Measurements from ENCODE around the gene FIGNL2.

DNA sequence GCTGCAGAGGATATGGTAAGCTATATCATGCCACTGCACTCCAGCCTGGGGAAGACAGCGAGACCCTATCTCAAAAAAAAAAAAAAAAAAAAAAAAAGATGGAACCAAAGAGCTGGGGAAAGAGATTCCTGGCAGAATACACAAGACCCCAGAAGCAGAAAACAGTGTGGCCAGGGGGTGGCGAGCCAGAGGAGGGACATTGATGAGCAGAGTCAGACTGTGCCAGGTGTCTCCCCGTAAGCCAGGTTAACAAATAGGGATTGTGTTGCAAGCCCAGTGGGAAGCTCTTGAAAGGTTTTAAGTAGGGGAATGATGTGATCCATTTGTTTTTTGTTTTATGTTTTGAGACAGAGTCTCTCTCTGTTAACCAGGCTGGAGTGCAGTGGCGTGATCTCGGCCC is 56.1 kb downstream of the FIGNL2 start:
- TF ChIP-seq, protein P1, sequence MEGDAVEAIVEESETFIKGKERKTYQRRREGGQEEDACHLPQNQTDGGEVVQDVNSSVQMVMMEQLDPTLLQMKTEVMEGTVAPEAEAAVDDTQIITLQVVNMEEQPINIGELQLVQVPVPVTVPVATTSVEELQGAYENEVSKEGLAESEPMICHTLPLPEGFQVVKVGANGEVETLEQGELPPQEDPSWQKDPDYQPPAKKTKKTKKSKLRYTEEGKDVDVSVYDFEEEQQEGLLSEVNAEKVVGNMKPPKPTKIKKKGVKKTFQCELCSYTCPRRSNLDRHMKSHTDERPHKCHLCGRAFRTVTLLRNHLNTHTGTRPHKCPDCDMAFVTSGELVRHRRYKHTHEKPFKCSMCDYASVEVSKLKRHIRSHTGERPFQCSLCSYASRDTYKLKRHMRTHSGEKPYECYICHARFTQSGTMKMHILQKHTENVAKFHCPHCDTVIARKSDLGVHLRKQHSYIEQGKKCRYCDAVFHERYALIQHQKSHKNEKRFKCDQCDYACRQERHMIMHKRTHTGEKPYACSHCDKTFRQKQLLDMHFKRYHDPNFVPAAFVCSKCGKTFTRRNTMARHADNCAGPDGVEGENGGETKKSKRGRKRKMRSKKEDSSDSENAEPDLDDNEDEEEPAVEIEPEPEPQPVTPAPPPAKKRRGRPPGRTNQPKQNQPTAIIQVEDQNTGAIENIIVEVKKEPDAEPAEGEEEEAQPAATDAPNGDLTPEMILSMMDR (IDR thresholded peaks at IDR 0.05): no peak
- no peak for TF ChIP-seq POLR2A (IDR thresholded peaks at IDR 0.05)

Data from right lobe of liver (tissue), 4 donors.